ENCODE results near the gene CERK.

DNA sequence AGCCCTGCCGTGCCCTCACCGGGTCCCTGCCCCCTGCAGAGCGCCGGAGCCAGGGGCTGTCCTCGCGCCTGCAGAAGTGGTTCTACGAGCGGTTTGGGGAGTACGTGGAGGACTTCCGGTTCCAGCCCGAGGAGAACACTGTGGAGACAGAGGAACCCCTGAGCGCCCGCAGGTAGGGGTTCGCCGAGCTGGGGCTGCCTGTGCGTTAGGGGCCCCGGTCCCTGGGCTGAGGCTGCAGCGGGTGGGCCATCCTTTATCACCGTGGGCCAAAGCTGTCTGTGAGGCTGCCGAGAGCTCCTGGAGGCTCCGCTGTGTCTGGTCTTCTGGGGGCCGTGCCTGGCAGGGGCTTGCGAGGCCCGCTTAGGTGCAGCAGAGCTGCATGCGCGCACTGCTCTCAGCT lies 75.1 kb downstream of the CERK start:
- TF ChIP-seq POLR2AphosphoS5 (IDR thresholded peaks at IDR 0.05; ENCODE audit: low read depth, low read length) (no peak), POLR2A (IDR thresholded peaks at IDR 0.05; ENCODE audit: low read depth, low read length) (no peak)

All from GM12892 (cell line).